H1 (cell line): ENCODE data around the gene KRT72.

Experiments
- MAFK ChIP-seq: IDR thresholded peaks from 2 replicates; pipeline ENCODE4 v1.6.1; 2012; ENCODE audit warnings: low read depth, mild to moderate bottlenecking, improper control_type of control experiment, low read length
- POLR2AphosphoS5 ChIP-seq: IDR thresholded peaks from 2 replicates; pipeline ENCODE4 v1.6.1; 2011; ENCODE audit warnings: low read depth, low read length
- TF ChIP-seq, protein P1 (sequence below), 3 experiments: IDR thresholded peaks; 1 replicate in 2 of 3; 2 replicates in 1 of 3; pipeline versions ENCODE4 v1.5.1 to v1.6.1; 2011; ENCODE audit warnings: low read length in 3 of 3, mild to moderate bottlenecking in 3 of 3, inconsistent platforms in 2 of 3, low read depth in 1 of 3, moderate library complexity in 1 of 3; ENCODE audit not compliant: insufficient read depth in 1 of 3; ENCODE audit errors: control extremely low read depth in 1 of 3
- TF ChIP-seq, protein P2 (sequence below): IDR thresholded peaks from 2 replicates; pipeline ENCODE4 v1.6.1; 2011; ENCODE audit warnings: low read length, improper control_type of control experiment

DNA sequence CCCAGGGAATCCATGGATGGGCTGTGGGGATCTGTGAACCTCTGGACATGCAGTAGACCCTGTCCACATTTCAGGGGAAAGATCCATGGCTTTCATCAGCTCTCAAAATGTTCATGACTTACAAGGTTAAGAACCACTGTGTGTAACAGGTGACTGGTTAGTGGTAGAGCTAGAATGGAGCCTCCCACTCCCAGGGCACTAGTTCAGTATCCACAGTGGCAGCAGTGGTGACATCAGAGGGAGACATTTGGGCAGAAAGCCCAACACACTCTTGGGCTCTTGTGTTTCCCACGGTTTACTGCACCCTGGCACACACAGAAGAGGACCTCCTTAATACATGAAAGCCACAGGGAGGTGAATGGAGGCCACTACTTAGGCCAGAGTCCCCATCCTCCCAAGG lies 36.7 kb downstream of the KRT72 start:
- TF ChIP-seq, protein P1, sequence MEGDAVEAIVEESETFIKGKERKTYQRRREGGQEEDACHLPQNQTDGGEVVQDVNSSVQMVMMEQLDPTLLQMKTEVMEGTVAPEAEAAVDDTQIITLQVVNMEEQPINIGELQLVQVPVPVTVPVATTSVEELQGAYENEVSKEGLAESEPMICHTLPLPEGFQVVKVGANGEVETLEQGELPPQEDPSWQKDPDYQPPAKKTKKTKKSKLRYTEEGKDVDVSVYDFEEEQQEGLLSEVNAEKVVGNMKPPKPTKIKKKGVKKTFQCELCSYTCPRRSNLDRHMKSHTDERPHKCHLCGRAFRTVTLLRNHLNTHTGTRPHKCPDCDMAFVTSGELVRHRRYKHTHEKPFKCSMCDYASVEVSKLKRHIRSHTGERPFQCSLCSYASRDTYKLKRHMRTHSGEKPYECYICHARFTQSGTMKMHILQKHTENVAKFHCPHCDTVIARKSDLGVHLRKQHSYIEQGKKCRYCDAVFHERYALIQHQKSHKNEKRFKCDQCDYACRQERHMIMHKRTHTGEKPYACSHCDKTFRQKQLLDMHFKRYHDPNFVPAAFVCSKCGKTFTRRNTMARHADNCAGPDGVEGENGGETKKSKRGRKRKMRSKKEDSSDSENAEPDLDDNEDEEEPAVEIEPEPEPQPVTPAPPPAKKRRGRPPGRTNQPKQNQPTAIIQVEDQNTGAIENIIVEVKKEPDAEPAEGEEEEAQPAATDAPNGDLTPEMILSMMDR (IDR thresholded peaks at IDR 0.05; ENCODE audit: control extremely low read depth in 1 of 3, insufficient read depth in 1 of 3, low read depth in 1 of 3, low read length in 3 of 3): no peak
- TF ChIP-seq MAFK: no peak
- no peak for TF ChIP-seq POLR2AphosphoS5
- TF ChIP-seq, protein P2, sequence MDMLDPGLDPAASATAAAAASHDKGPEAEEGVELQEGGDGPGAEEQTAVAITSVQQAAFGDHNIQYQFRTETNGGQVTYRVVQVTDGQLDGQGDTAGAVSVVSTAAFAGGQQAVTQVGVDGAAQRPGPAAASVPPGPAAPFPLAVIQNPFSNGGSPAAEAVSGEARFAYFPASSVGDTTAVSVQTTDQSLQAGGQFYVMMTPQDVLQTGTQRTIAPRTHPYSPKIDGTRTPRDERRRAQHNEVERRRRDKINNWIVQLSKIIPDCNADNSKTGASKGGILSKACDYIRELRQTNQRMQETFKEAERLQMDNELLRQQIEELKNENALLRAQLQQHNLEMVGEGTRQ: no peak
